Liver (tissue), 9 donors: ENCODE measurements around the gene NCAM2. TPM values are rescaled to one million over a fixed set of nuclear protein-coding genes. Genes with fewer than 3 reads are reported as not detected.

ENCODE experiments used
- DNase-seq: peaks from one replicate; pipeline ENCODE4 v3.0.0-alpha.2; 2017; ENCODE audit warnings: low spot score
- H3K27ac ChIP-seq, 2 donors: one replicate each; pipeline ENCODE4 v1.7.0; 2013; ENCODE audit warnings: inconsistent platforms in 2 of 2, low read length in 2 of 2, control low read depth in 1 of 2, low read depth in 1 of 2, mild to moderate bottlenecking in 1 of 2
- H3K27me3 ChIP-seq, 4 donors: one replicate each; pipeline versions ENCODE4 v1.6.1 to v1.7.0; 2013; ENCODE audit warnings: low read length in 3 of 4, inconsistent platforms in 1 of 4, mild to moderate bottlenecking in 1 of 4, moderate library complexity in 1 of 4; ENCODE audit not compliant: control insufficient read depth in 4 of 4, insufficient read depth in 4 of 4
- H3K36me3 ChIP-seq, 4 donors: one replicate each; pipeline versions ENCODE4 v1.6.1 to v1.7.0; 2013; ENCODE audit warnings: low read length in 3 of 4, mild to moderate bottlenecking in 3 of 4, low read depth in 1 of 4, moderate library complexity in 1 of 4; ENCODE audit not compliant: control insufficient read depth in 4 of 4, insufficient read depth in 3 of 4
- H3K4me1 ChIP-seq, 4 donors: one replicate each; pipeline versions ENCODE4 v1.6.1 to v1.7.0; 2013; ENCODE audit warnings: low read length in 3 of 4, mild to moderate bottlenecking in 3 of 4, moderate library complexity in 1 of 4; ENCODE audit not compliant: control insufficient read depth in 4 of 4, insufficient read depth in 4 of 4
- H3K4me3 ChIP-seq, 3 donors: one replicate each; pipeline versions ENCODE4 v1.6.1 to v1.7.0; 2013; ENCODE audit warnings: low read length in 3 of 3, control low read depth in 1 of 3, low read depth in 1 of 3, mild to moderate bottlenecking in 1 of 3
- H3K9ac ChIP-seq, 2 donors: one replicate each; pipeline ENCODE4 v1.7.0; 2013; ENCODE audit warnings: low read length in 2 of 2, mild to moderate bottlenecking in 2 of 2, moderate library complexity in 2 of 2, control low read depth in 1 of 2, low read depth in 1 of 2
- H3K9me3 ChIP-seq, 4 donors: one replicate each; pipeline versions ENCODE4 v1.6.1 to v1.7.0; 2013; ENCODE audit warnings: low read length in 3 of 4; ENCODE audit not compliant: control insufficient read depth in 4 of 4
- ATF3 ChIP-seq: IDR thresholded peaks from 2 replicates; pipeline ENCODE4 v1.6.1; 2016; ENCODE audit warnings: antibody characterized with exemption
- CTCF ChIP-seq: fragments of 150-350 bp; IDR thresholded peaks from 2 replicates; pipeline ENCODE4 v1.5.1; 2017; ENCODE audit warnings: improper control_type of control experiment, low read depth, low read length; ENCODE audit not compliant: missing input control
- EGR1 ChIP-seq, 2 donors: IDR thresholded peaks; 2 replicates each; pipeline ENCODE4 v1.6.1; 2016 to 2018; ENCODE audit warnings: antibody characterized with exemption in 2 of 2, low read depth in 2 of 2
- FOXA1 ChIP-seq: IDR thresholded peaks from 2 replicates; pipeline ENCODE4 v1.6.1; 2016; ENCODE audit warnings: antibody characterized with exemption
- FOXA2 ChIP-seq: IDR thresholded peaks from 2 replicates; pipeline ENCODE4 v1.6.1; 2016; ENCODE audit warnings: antibody characterized with exemption
- GABPA ChIP-seq, 2 donors: IDR thresholded peaks in 1 of 2; conservative IDR thresholded peaks in 1 of 2; 2 replicates each; pipeline ENCODE4 v1.6.1; 2016; ENCODE audit warnings: antibody characterized with exemption in 2 of 2, mild to moderate bottlenecking in 1 of 2, moderate library complexity in 1 of 2
- HNF4A ChIP-seq, 2 donors: conservative IDR thresholded peaks; 2 replicates each; pipeline ENCODE4 v1.6.1; 2016; ENCODE audit warnings: antibody characterized with exemption in 2 of 2, mild to moderate bottlenecking in 2 of 2
- JUND ChIP-seq, 2 donors: IDR thresholded peaks; 2 replicates each; pipeline ENCODE4 v1.6.1; 2016; ENCODE audit warnings: antibody characterized with exemption in 2 of 2
- MAX ChIP-seq: IDR thresholded peaks from 2 replicates; pipeline ENCODE4 v1.6.1; 2016; ENCODE audit warnings: antibody characterized with exemption
- NR2F2 ChIP-seq: IDR thresholded peaks from 2 replicates; pipeline ENCODE4 v1.6.1; 2016; ENCODE audit warnings: antibody characterized with exemption
- RAD21 ChIP-seq, 2 donors: IDR thresholded peaks; 2 replicates each; pipeline ENCODE4 v1.6.1; 2016; ENCODE audit warnings: antibody characterized with exemption in 2 of 2, mild to moderate bottlenecking in 2 of 2
- REST ChIP-seq: IDR thresholded peaks from 2 replicates; pipeline ENCODE4 v1.6.1; 2016; ENCODE audit warnings: antibody characterized with exemption, mild to moderate bottlenecking
- RXRA ChIP-seq, 2 donors: IDR thresholded peaks; 2 replicates each; pipeline ENCODE4 v1.6.1; 2017 to 2018; ENCODE audit warnings: antibody characterized with exemption in 2 of 2, mild to moderate bottlenecking in 1 of 2
- SP1 ChIP-seq: IDR thresholded peaks from 2 replicates; pipeline ENCODE4 v1.6.1; 2018; ENCODE audit warnings: antibody characterized with exemption, mild to moderate bottlenecking
- TAF1 ChIP-seq: conservative IDR thresholded peaks from 2 replicates; pipeline ENCODE4 v1.6.1; 2016; ENCODE audit warnings: antibody characterized with exemption, mild to moderate bottlenecking
- YY1 ChIP-seq: IDR thresholded peaks from 2 replicates; pipeline ENCODE4 v1.6.1; 2016; ENCODE audit warnings: antibody characterized with exemption, mild to moderate bottlenecking
- ZBTB33 ChIP-seq: IDR thresholded peaks from 2 replicates; pipeline ENCODE4 v1.6.1; 2016; ENCODE audit warnings: antibody characterized with exemption
- WGBS: extraction: QIAGEN DNeasy Blood & Tissue Kit; methylation state at CpG from one replicate; pipeline ENCODE4 v1.1.7; 2013; 5-methylcytosine and 5-hydroxymethylcytosine counted together
- polyA plus RNA-seq, 2 donors: library from polyadenylated mRNA; stranded (reverse) in 1 of 2; unstranded in 1 of 2; fragments of 200-250 nt in 1 of 2; fragments of >200 nt in 1 of 2; fragmentation: Nextera tagmentation in 1 of 2; extraction: Ambion mirVana in 1 of 2; gene quantifications; one replicate each; pipeline versions ENCODE4 v1.2.1 to v1.2.3, GENCODE V29; 2013 to 2015
- total RNA-seq, 2 donors: library from RNA; depleted of rRNA; stranded (reverse); fragments of >200 nt; gene quantifications; one replicate each; pipeline ENCODE4 v1.2.3, GENCODE V29; 2014
- donor health status: healthy.
- donor health status: healthy.
- donor health status: healthy.
- donor health status: healthy.
- donor health status: healthy.

Gene NCAM2
- total and polyA plus RNA-seq, 4 donors = 0.06 to 0.51 (median 0.24) TPM

GRCh38 chr21:21114461-21114860 is 116.3 kb downstream of the NCAM2 start (continued):
- TF ChIP-seq RXRA (IDR thresholded peaks at IDR 0.05) = no peak
- TF ChIP-seq ZBTB33 = no peak
- TF ChIP-seq GABPA (IDR thresholded peaks at IDR 0.05 in 1 of 2, conservative IDR thresholded peaks at IDR 0.05 in 1 of 2) = no peak

- H3K9ac ChIP-seq = no peak overlapping the region
- no peak overlapping the region for H3K27ac ChIP-seq
- H3K4me3 ChIP-seq = no peak overlapping the region
- no peak for TF ChIP-seq REST
- no peak for TF ChIP-seq ATF3
- TF ChIP-seq HNF4A (conservative IDR thresholded peaks at IDR 0.05) = no peak
- TF ChIP-seq JUND (IDR thresholded peaks at IDR 0.05) = no peak
- no peak for TF ChIP-seq YY1
- TF ChIP-seq NR2F2 = no peak
- no peak for TF ChIP-seq FOXA1
- no peak for TF ChIP-seq EGR1 (IDR thresholded peaks at IDR 0.05; ENCODE audit: low read depth in 2 of 2)
- no peak for TF ChIP-seq ZBTB33
- TF ChIP-seq FOXA2 = no peak
- no peak for TF ChIP-seq CTCF
- TF ChIP-seq SP1 = no peak
- TF ChIP-seq TAF1 = no peak
- no peak for TF ChIP-seq MAX
- no peak for TF ChIP-seq RXRA (IDR thresholded peaks at IDR 0.05)
- TF ChIP-seq GABPA (IDR thresholded peaks at IDR 0.05 in 1 of 2, conservative IDR thresholded peaks at IDR 0.05 in 1 of 2) = no peak
- no peak for TF ChIP-seq RAD21 (IDR thresholded peaks at IDR 0.05)
- H3K4me1 ChIP-seq = no peaks in the 10 kb centered on the region
- no peaks in the 10 kb centered on the region for H3K36me3 ChIP-seq
- WGBS = 68% methylated on average over 2 of the region's 2 CpGs
- H3K27me3 ChIP-seq = peaks cover 0 to 3% (median 0%) of the 10 kb centered on the region in 4 donors
- H3K9me3 ChIP-seq = no peaks in the 10 kb centered on the region
- no peak for DNase-seq
Measured at GRCh38 chr21:21119091-21119490, 120.9 kb downstream of the NCAM2 start.
